GM12878 (cell line): ENCODE results near the gene ELK3. TPM values are rescaled to one million over a fixed set of nuclear protein-coding genes. Genes with fewer than 3 reads are reported as not detected.

Experiments
- ATAC-seq: fragments of 200-7000 bp; cut with Tn5 transposase; 3 replicates; pipeline ENCODE4 v1.9.1; 2020; ENCODE audit warnings: mild to moderate bottlenecking, moderate library complexity
- BruUV-seq: library from RNA; stranded (reverse); fragments of 400-500 nt; replicated peaks from 2 replicates; lab custom pipeline; 2021; lab: Mats Ljungman, UMichigan
- CTCF ChIA-PET: fragments of 300-600 bp; sonication (Branson Sonifier 250); formaldehyde crosslinking; extraction: SDS; loops from one replicate; lab custom pipeline; 2021; ENCODE audit warnings: inconsistent platforms; lab: Yijun Ruan, JAX
- POLR2A ChIA-PET: fragments of 350-600 bp; formaldehyde crosslinking; extraction: SDS; loops from one replicate; lab custom pipeline; 2021; ENCODE audit warnings: inconsistent platforms; lab: Charles Lee
- RAD21 ChIA-PET: fragments of 300-600 bp; sonication (Branson Sonifier 250); formaldehyde crosslinking; loops from one replicate; lab custom pipeline; 2023; ENCODE audit warnings: antibody characterized with exemption; ENCODE audit not compliant: unreplicated experiment; lab: Charles Lee
- SMC1A ChIA-PET: fragments of 300-600 bp; sonication (Branson Sonifier 250); formaldehyde crosslinking; loops from one replicate; lab custom pipeline; 2023; ENCODE audit not compliant: unreplicated experiment, uncharacterized antibody; lab: Charles Lee
- DNase-seq: peaks from one replicate; pipeline ENCODE4 v3.0.0-alpha.2; 2011; ENCODE audit warnings: low read depth, low spot score
- FAIRE-seq: peaks from 3 replicates; lab custom pipeline; 2011; peaks lifted over from hg19 to GRCh38; lab: Jason Lieb, UNC
- H2AFZ ChIP-seq: 2 replicates; pipeline ENCODE4 v1.6.0; 2011; ENCODE audit warnings: low read depth, low read length, control low read depth; ENCODE audit not compliant: control insufficient read depth
- H3K27ac ChIP-seq: 2 replicates; pipeline ENCODE4 v1.5.1; 2011; ENCODE audit warnings: control low read depth; ENCODE audit not compliant: control insufficient read depth, insufficient read depth
- H3K27me3 ChIP-seq, 2 experiments: replicated peaks in 1 of 2; 2 replicates each; pipeline versions ENCODE4 v1.6.0 to v1.6.1; 2011; ENCODE audit warnings: low read length in 1 of 2; ENCODE audit not compliant: control insufficient read depth in 2 of 2, insufficient read depth in 2 of 2
- H3K36me3 ChIP-seq, 2 experiments: 2 replicates each; pipeline ENCODE4 v1.5.1; 2011; ENCODE audit warnings: low read length in 1 of 2; ENCODE audit not compliant: control insufficient read depth in 2 of 2, insufficient read depth in 2 of 2
- H3K4me1 ChIP-seq: 2 replicates; pipeline ENCODE4 v1.6.1; 2011; ENCODE audit warnings: mild to moderate bottlenecking, low read length, moderate library complexity, mixed read lengths; ENCODE audit not compliant: control insufficient read depth, insufficient read depth
- H3K4me2 ChIP-seq: 2 replicates; pipeline ENCODE4 v1.6.0; 2011; ENCODE audit warnings: control low read depth; ENCODE audit not compliant: control insufficient read depth, insufficient read depth
- H3K4me3 ChIP-seq: fragments of 200-600 bp; sonication (generic); 2 replicates; pipeline ENCODE4 v1.5.1; 2016
- H3K79me2 ChIP-seq: 2 replicates; pipeline ENCODE4 v1.6.0; 2011; ENCODE audit warnings: low read length; ENCODE audit not compliant: control insufficient read depth, insufficient read depth
- H3K9ac ChIP-seq: 2 replicates; pipeline ENCODE4 v1.8.0; 2011; ENCODE audit warnings: low read length, control low read depth, mixed read lengths; ENCODE audit not compliant: control insufficient read depth, insufficient read depth
- H3K9me3 ChIP-seq: replicated peaks from 3 replicates; pipeline ENCODE4 v1.5.1; 2011; ENCODE audit warnings: mild to moderate bottlenecking, low read length; ENCODE audit not compliant: control insufficient read depth, insufficient read depth
- H4K20me1 ChIP-seq: 2 replicates; pipeline ENCODE4 v1.6.0; 2011; ENCODE audit not compliant: control insufficient read depth, insufficient read depth
- CBX5 ChIP-seq: sonication (generic); IDR thresholded peaks from 2 replicates; pipeline ENCODE4 v1.6.1; 2016; ENCODE audit warnings: low read depth, moderate library complexity, mild to moderate bottlenecking, inconsistent platforms
- EGR1 ChIP-seq, 2 experiments: IDR thresholded peaks; 1 replicate in 1 of 2; 2 replicates in 1 of 2; pipeline ENCODE4 v1.6.1; 2011 to 2012; ENCODE audit warnings: low read depth in 2 of 2, low read length in 2 of 2, borderline replicate concordance in 1 of 2, mild to moderate bottlenecking in 1 of 2, moderate library complexity in 1 of 2
- LARP7 ChIP-seq: fragments of 450-650 bp; IDR thresholded peaks from 2 replicates; pipeline ENCODE4 v1.6.1; 2017; ENCODE audit warnings: mild to moderate bottlenecking
- NR2F1 ChIP-seq: fragments of 450-650 bp; conservative IDR thresholded peaks from 2 replicates; pipeline ENCODE4 v1.6.1; 2017; ENCODE audit warnings: mild to moderate bottlenecking
- PAX5 ChIP-seq: IDR thresholded peaks from 2 replicates; pipeline ENCODE4 v1.6.1; 2011; ENCODE audit warnings: low read depth, low read length, borderline replicate concordance
- POLR2AphosphoS2 ChIP-seq: IDR thresholded peaks from 2 replicates; pipeline ENCODE4 v1.6.1; 2011; ENCODE audit warnings: low read depth, mild to moderate bottlenecking, low read length, improper control_type of control experiment, moderate library complexity
- POLR2AphosphoS5 ChIP-seq: IDR thresholded peaks from 2 replicates; pipeline ENCODE4 v1.6.1; 2011; ENCODE audit warnings: mild to moderate bottlenecking, low read length, inconsistent platforms
- SMARCA5 ChIP-seq: fragments of 450-650 bp; IDR thresholded peaks from 2 replicates; pipeline ENCODE4 v1.6.1; 2017; ENCODE audit warnings: mild to moderate bottlenecking
- SPI1 ChIP-seq: IDR thresholded peaks from 2 replicates; pipeline ENCODE4 v1.6.1; 2011; ENCODE audit warnings: low read depth, mild to moderate bottlenecking, low read length, moderate library complexity, borderline replicate concordance; ENCODE audit not compliant: insufficient read depth
- ZBED1 ChIP-seq: IDR thresholded peaks from 2 replicates; pipeline ENCODE4 v1.6.1; 2016; ENCODE audit warnings: borderline replicate concordance
- ZNF687 ChIP-seq: fragments of 450-650 bp; IDR thresholded peaks from 2 replicates; pipeline ENCODE4 v1.6.1; 2017; ENCODE audit warnings: mild to moderate bottlenecking, moderate library complexity
- WGBS: methylation state at CpG from one replicate; pipeline ENCODE4 v1.1.6; 2016; ENCODE audit warnings: low lambda C conversion rate; ENCODE audit not compliant: insufficient replicate concordance, insufficient coverage; ENCODE audit errors: missing lambda C conversion rate; 5-methylcytosine and 5-hydroxymethylcytosine counted together
- in situ Hi-C: fragments of 300-500 bp; cut with MboI; formaldehyde crosslinking; loops from 9 replicates; pipeline ENCODE4 v1.14.3; 2018; ENCODE audit warnings: mixed read lengths
- intact Hi-C: fragments of 100-400 bp; cut with micrococcal nuclease; formaldehyde crosslinking; loops from one replicate; pipeline ENCODE4 v1.14.2; 2022; ENCODE audit not compliant: unreplicated experiment
- polyA plus RNA-seq, 11 experiments: library from polyadenylated mRNA; depleted of rRNA in 4 of 11; unstranded in 6 of 11; stranded (reverse) in 5 of 11; fragments of >200 nt; fragmentation: Nextera tagmentation in 4 of 11; fragmentation: Illumina TruSeq in 1 of 11; extraction: Ambion mirVana in 4 of 11; extraction: Trizol in 1 of 11; gene quantifications; 1 replicate in 1 of 11; 2 replicates in 10 of 11; pipeline versions ENCODE4 v1.2.1 to v1.2.3, GENCODE V29; 2011 to 2016; ENCODE audit warnings: inconsistent platforms in 2 of 11, missing spikeins in 2 of 11, low read depth in 1 of 11
- total RNA-seq, 4 experiments: library from RNA; depleted of rRNA in 3 of 4; stranded (reverse); fragments of >200 nt in 3 of 4; fragmentation: Illumina TruSeq in 1 of 4; extraction: Trizol in 1 of 4; gene quantifications; 2 replicates each; pipeline versions ENCODE4 v1.2.1 to v1.2.3, GENCODE V29; 2013 to 2021
- TF ChIP-seq, protein P1 (sequence below): IDR thresholded peaks from 2 replicates; pipeline ENCODE4 v1.6.1; 2012; ENCODE audit warnings: low read depth, low read length, improper control_type of control experiment

ELK3 gene
- total and polyA plus RNA-seq, 10 of the 15 experiments (the other 5 are each of a cell fraction or from before 2014, with no cell fraction given): 0.37 to 4.8 (median 0.88) TPM

DNA sequence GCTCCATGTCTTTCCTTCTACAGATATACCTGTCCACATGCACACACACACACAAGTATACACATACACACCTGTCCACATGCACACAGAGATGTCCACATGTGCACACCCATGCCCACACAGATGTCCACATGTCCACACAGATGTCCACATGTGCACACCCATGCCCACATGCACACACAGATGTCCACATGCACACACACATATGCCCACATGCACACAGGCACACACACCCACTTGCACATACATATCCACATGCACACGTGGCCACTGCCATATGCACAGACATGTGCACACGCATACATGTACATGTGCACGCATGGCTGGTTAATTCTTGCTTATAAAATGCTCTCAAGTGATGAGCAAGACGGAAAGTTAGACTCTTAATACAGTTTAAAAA, 32.2 kb downstream of the ELK3 start:
- intact Hi-C loops (no loop called here), in situ Hi-C loops (no loop called here)
- ATAC-seq: no peak
- Histone ChIP-seq H3K4me3 (no peak overlapping the region), H3K36me3 (no peaks in the 10 kb centered on the region), H3K4me1 (peaks cover 6% of the 10 kb centered on the region), H3K4me2 (no peak overlapping the region), H3K27me3 (no peaks in the 10 kb centered on the region), H3K27ac (no peak overlapping the region), H3K9ac (no peak overlapping the region), H3K9me3 (no peaks in the 10 kb centered on the region), H2AFZ (no peak overlapping the region), H4K20me1 (no peaks in the 10 kb centered on the region), H3K79me2 (no peaks in the 10 kb centered on the region)
- 91% methylated on average over 4 of the region's 4 CpGs for WGBS
- TF ChIP-seq SPI1: no peak
- TF ChIP-seq NR2F1: no peak
- TF ChIP-seq CBX5: no peak
- TF ChIP-seq LARP7: no peak
- no peak for TF ChIP-seq SMARCA5
- no peak for TF ChIP-seq PAX5
- TF ChIP-seq POLR2AphosphoS5: no peak
- TF ChIP-seq ZNF687: no peak
- TF ChIP-seq ZBED1: no peak
- TF ChIP-seq, protein P1, sequence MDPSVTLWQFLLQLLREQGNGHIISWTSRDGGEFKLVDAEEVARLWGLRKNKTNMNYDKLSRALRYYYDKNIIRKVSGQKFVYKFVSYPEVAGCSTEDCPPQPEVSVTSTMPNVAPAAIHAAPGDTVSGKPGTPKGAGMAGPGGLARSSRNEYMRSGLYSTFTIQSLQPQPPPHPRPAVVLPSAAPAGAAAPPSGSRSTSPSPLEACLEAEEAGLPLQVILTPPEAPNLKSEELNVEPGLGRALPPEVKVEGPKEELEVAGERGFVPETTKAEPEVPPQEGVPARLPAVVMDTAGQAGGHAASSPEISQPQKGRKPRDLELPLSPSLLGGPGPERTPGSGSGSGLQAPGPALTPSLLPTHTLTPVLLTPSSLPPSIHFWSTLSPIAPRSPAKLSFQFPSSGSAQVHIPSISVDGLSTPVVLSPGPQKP: no peak
- TF ChIP-seq EGR1 (IDR thresholded peaks at IDR 0.05; ENCODE audit: borderline replicate concordance in 1 of 2, low read depth in 2 of 2, low read length in 2 of 2): no peak
- TF ChIP-seq POLR2AphosphoS2: no peak
- CTCF ChIA-PET: interaction anchor here (0.7 kb wide), 1 partner anchor 11 kb away, joined by 3 read pairs; no protein-coding TSS in a partner anchor
- no peak for DNase-seq
- BruUV-seq: no TSS peak
- RAD21 ChIA-PET: no interaction called here
- SMC1A ChIA-PET: interaction anchor here (0.9 kb wide), 1 partner anchor 165 kb away, joined by 3 read pairs; no protein-coding TSS in a partner anchor
- no peak for FAIRE-seq
- POLR2A ChIA-PET: no interaction called here
